Ascending aorta (tissue), 2 donors: ENCODE results near the gene ARL3. TPM values are rescaled to one million over a fixed set of nuclear protein-coding genes. Genes with fewer than 3 reads are reported as not detected.
A peak's percentile ranks its signal among the peaks of the same experiment; 100 is the strongest.

Source experiments
- DNase-seq, 2 donors: peaks; one replicate each; pipeline ENCODE4 v3.0.0-alpha.2; 2019; ENCODE audit warnings: low spot score in 2 of 2
- H3K27ac ChIP-seq, 2 donors: fragments of 200-600 bp; sonication (generic); one replicate each; pipeline ENCODE4 v1.5.1; 2016 to 2017; ENCODE audit warnings: mild to moderate bottlenecking in 1 of 2
- H3K27me3 ChIP-seq: fragments of 200-600 bp; sonication (generic); one replicate; pipeline ENCODE4 v1.5.1; 2017
- H3K36me3 ChIP-seq, 2 donors: fragments of 200-600 bp; sonication (generic); one replicate each; pipeline ENCODE4 v1.5.1; 2016
- H3K4me1 ChIP-seq, 2 donors: fragments of 200-600 bp; sonication (generic); one replicate each; pipeline ENCODE4 v1.5.1; 2016 to 2017; ENCODE audit warnings: mild to moderate bottlenecking in 1 of 2
- H3K4me3 ChIP-seq, 2 donors: fragments of 200-600 bp; sonication (generic); one replicate each; pipeline ENCODE4 v1.5.1; 2016 to 2017; ENCODE audit warnings: mild to moderate bottlenecking in 1 of 2
- H3K9me3 ChIP-seq, 2 donors: fragments of 200-600 bp; sonication (generic); one replicate each; pipeline ENCODE4 v1.5.1; 2016
- CTCF ChIP-seq, 3 experiments: fragments of 200-600 bp in 2 of 3; fragments of 450-650 bp in 1 of 3; sonication (generic) in 2 of 3; IDR thresholded peaks; one replicate each; pipeline ENCODE4 v1.5.1; 2016 to 2019; ENCODE audit warnings: antibody characterized with exemption in 3 of 3, mild to moderate bottlenecking in 1 of 3, moderate library complexity in 1 of 3
- intact Hi-C: fragments of 100-400 bp; cut with DNase I; formaldehyde crosslinking; loops from one replicate; pipeline ENCODE4 v1.15.1; 2023
- total RNA-seq: library from RNA; depleted of rRNA; stranded (reverse); fragments of >200 nt; gene quantifications from one replicate; pipeline ENCODE4 v1.1.0, GENCODE V29; 2016

The ARL3 gene
- total RNA-seq, 1 donor from 2014 or later = 2.0 TPM

GRCh38 chr10:102653060-102653459 is 61.1 kb downstream of the ARL3 start:
- Histone ChIP-seq H3K27me3 (no peaks in the 10 kb centered on the region), H3K36me3 (peaks cover 57 to 70% of the 10 kb centered on the region in 2 donors), H3K9me3 (no peaks in the 10 kb centered on the region), H3K4me3 (no peak overlapping the region), H3K4me1 (peaks cover 23 to 43% of the 10 kb centered on the region in 2 donors), H3K27ac (no peak overlapping the region)
- DNase-seq = no peak
- intact Hi-C loops = no loop called here
- no peak for TF ChIP-seq CTCF (IDR thresholded peaks at IDR 0.05)

GRCh38 chr10:102652170-102652916 is 61.9 kb downstream of the ARL3 start:
- H3K9me3 ChIP-seq = no peaks in the 10 kb centered on the region
- H3K4me1 ChIP-seq = peaks cover 26 to 50% of the 10 kb centered on the region in 2 donors
- peaks cover 50 to 65% of the 10 kb centered on the region in 2 donors for H3K36me3 ChIP-seq
- no peak for TF ChIP-seq CTCF (IDR thresholded peaks at IDR 0.05)
- intact Hi-C loops = no loop called here
- H3K27me3 ChIP-seq = no peaks in the 10 kb centered on the region
- peak overlapping the region; percentile 42 to 53 for H3K27ac ChIP-seq
- DNase-seq = no peak
- no peak overlapping the region for H3K4me3 ChIP-seq

- H3K27me3 ChIP-seq = no peaks in the 10 kb centered on the region
- H3K4me1 ChIP-seq = peaks cover 32 to 56% of the 10 kb centered on the region in 2 donors
- peak overlapping the region; percentile 42 to 63 for H3K27ac ChIP-seq
- no peak for TF ChIP-seq CTCF (IDR thresholded peaks at IDR 0.05)
- H3K4me3 ChIP-seq = peak overlapping the region in 1 of 2 donors; percentile 10
- H3K36me3 ChIP-seq = peaks cover 42 to 58% of the 10 kb centered on the region in 2 donors
- H3K9me3 ChIP-seq = no peaks in the 10 kb centered on the region
- DNase-seq = no peak
- intact Hi-C loops = no loop called here
Observed at GRCh38 chr10:102651455-102652169, 62.6 kb downstream of the ARL3 start.

GRCh38 chr10:102650655-102651454 is 63.3 kb downstream of the ARL3 start:
- H3K36me3 ChIP-seq = peaks cover 35 to 50% of the 10 kb centered on the region in 2 donors
- peak overlapping the region in 1 of 2 donors; percentile 31 for H3K4me3 ChIP-seq
- no peaks in the 10 kb centered on the region for H3K9me3 ChIP-seq
- peaks cover 34 to 56% of the 10 kb centered on the region in 2 donors for H3K4me1 ChIP-seq
- no peak for TF ChIP-seq CTCF (IDR thresholded peaks at IDR 0.05)
- no peaks in the 10 kb centered on the region for H3K27me3 ChIP-seq
- DNase-seq = no peak
- H3K27ac ChIP-seq = peak overlapping the region; percentile 42 to 63
- intact Hi-C loops = no loop called here

- peaks cover 34 to 56% of the 10 kb centered on the region in 2 donors for H3K4me1 ChIP-seq
- intact Hi-C loops = loop anchor here (10.0 kb wide), 2 partner anchors 135 to 1645 kb away; no protein-coding TSS in a partner anchor
- peaks cover 26 to 42% of the 10 kb centered on the region in 2 donors for H3K36me3 ChIP-seq
- H3K27ac ChIP-seq = peak overlapping the region; percentile 42 to 63
- TF ChIP-seq CTCF (IDR thresholded peaks at IDR 0.05) = no peak
- DNase-seq = no peak
- H3K4me3 ChIP-seq = peak overlapping the region; percentile 97
- no peaks in the 10 kb centered on the region for H3K27me3 ChIP-seq
- H3K9me3 ChIP-seq = no peaks in the 10 kb centered on the region
Observed at GRCh38 chr10:102649797-102650654, 64.2 kb downstream of the ARL3 start.
